Hematopoietic multipotent progenitor cell (in vitro differentiated cells): Measurements from ENCODE around the gene TRAF5. TPM values are rescaled to one million over a fixed set of nuclear protein-coding genes. Genes with fewer than 3 reads are reported as not detected.
"Not testable (repeated sequence)": the region's sequence is repeated elsewhere in the genome, so short reads cannot be mapped to it uniquely, and the experiment has no call there.

Experiments
- DNase-seq, 3 donors: peaks; one replicate each; pipeline ENCODE4 v3.0.0-alpha.2; 2011 to 2015; ENCODE audit warnings: low read depth in 2 of 3, low spot score in 2 of 3
- total RNA-seq: library from RNA; depleted of rRNA; stranded (reverse); fragments of >200 nt; gene quantifications from one replicate; pipeline ENCODE4 v1.2.3, GENCODE V29; 2012

Gene TRAF5
- total RNA-seq: 36.9 TPM

GRCh38 chr1:211326528-211327345 is at the start of gene TRAF5:
Gene TRAF5 (plus strand): TSS chr1:211326833. CDS start chr1:211353240, 26,407 bp downstream.
- DNase-seq: peak in 2 of 3 donors; percentile 52 to 63

GRCh38 chr1:211279340-211279739 is 47.3 kb upstream of the TRAF5 start:
- DNase-seq: no peak

- no peak for DNase-seq
Observed at GRCh38 chr1:211280910-211281309, 45.7 kb upstream of the TRAF5 start.

- DNase-seq: no peak
Observed at GRCh38 chr1:211281320-211282022, 45.2 kb upstream of the TRAF5 start.

- no peak for DNase-seq
Observed at GRCh38 chr1:211282023-211282373, 44.6 kb upstream of the TRAF5 start.

- DNase-seq: no peak
Observed at GRCh38 chr1:211285196-211285595, 41.4 kb upstream of the TRAF5 start.

GRCh38 chr1:211287218-211287617 is 39.4 kb upstream of the TRAF5 start:
- no peak for DNase-seq

- DNase-seq: no peak
Observed at GRCh38 chr1:211292411-211292810, 34.2 kb upstream of the TRAF5 start.

GRCh38 chr1:211296396-211296795 is 30.2 kb upstream of the TRAF5 start:
- DNase-seq: no peak

GRCh38 chr1:211305044-211305443 is 21.6 kb upstream of the TRAF5 start:
- no peak for DNase-seq

GRCh38 chr1:211309617-211310016 is 17.0 kb upstream of the TRAF5 start:
- DNase-seq: no peak

- DNase-seq: no peak
Observed at GRCh38 chr1:211313392-211313791, 13.2 kb upstream of the TRAF5 start.

GRCh38 chr1:211318576-211319280 is 7.9 kb upstream of the TRAF5 start:
- DNase-seq: peak in 2 of 3 donors; percentile 50 to 71

- no peak for DNase-seq
Observed at GRCh38 chr1:211319892-211320291, 6.7 kb upstream of the TRAF5 start.

GRCh38 chr1:211320980-211321379 is 5.7 kb upstream of the TRAF5 start:
- no peak for DNase-seq

GRCh38 chr1:211321646-211322045 is 5.0 kb upstream of the TRAF5 start:
- not testable (repeated sequence) for DNase-seq

- peak in 2 of 3 donors; percentile 70 to 81 for DNase-seq
Observed at GRCh38 chr1:211323156-211324063, 3.2 kb upstream of the TRAF5 start.

GRCh38 chr1:211324992-211325775 is 1.4 kb upstream of the TRAF5 start:
- no peak for DNase-seq

GRCh38 chr1:211326140-211326527 is 499 bp upstream of the TRAF5 start:
- no peak for DNase-seq
